Inferior parietal cortex (tissue), 1 donor: ENCODE data around the gene XXYLT1.
"Not testable (repeated sequence)": the region's sequence is repeated elsewhere in the genome, so short reads cannot be mapped to it uniquely, and the experiment has no call there.

ENCODE experiments used
- DNase-seq: peaks from one replicate; pipeline ENCODE4 v3.0.0-alpha.2; 2016; ENCODE audit errors: extremely low spot score

XXYLT1 gene

GRCh38 chr3:195043607-195044339 lies 227.2 kb downstream of the XXYLT1 start:
- no peak for DNase-seq

GRCh38 chr3:195042743-195043606 lies 228.0 kb downstream of the XXYLT1 start:
- DNase-seq = no peak

GRCh38 chr3:195041871-195042742 lies 228.9 kb downstream of the XXYLT1 start:
- no peak for DNase-seq

DNA sequence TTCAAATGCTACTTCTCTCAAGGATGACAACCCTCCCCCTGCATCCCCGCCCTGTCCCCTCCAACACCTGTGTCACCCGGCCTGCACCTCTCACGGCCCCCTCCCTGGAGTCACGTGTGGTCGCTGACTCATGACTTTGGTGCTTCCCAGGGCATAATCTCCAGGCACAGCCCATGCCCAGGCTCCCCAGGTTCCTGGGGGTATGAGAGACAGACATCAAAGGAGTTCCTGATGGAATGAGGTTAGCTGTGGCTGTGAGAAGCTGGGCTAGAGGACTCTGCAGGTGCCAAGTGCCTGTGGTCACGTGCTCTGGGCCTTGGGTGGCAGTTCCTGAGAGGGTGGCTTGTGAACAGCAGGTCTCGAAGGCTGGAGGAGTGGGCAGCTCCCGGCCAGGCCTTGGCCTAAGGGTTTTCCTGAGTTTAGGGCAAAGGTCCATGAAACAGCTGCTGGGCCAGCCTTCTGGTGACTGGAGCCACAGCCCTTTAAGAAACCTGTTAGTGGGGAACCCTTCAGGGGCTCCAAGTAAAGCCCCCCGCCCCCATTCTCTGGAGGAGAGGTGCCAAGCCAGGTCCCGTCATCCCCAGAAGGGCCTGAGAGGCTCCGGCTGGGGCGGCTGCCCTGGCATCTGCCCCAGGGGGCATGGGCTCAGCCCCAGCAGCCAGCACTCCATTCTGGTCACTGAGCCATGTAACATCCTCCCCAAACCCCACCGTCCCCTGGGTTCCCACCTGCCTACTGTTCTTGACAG lies 230.0 kb downstream of the XXYLT1 start:
- no peak for DNase-seq

GRCh38 chr3:195040094-195040493 lies 230.9 kb downstream of the XXYLT1 start:
- no peak for DNase-seq

DNA sequence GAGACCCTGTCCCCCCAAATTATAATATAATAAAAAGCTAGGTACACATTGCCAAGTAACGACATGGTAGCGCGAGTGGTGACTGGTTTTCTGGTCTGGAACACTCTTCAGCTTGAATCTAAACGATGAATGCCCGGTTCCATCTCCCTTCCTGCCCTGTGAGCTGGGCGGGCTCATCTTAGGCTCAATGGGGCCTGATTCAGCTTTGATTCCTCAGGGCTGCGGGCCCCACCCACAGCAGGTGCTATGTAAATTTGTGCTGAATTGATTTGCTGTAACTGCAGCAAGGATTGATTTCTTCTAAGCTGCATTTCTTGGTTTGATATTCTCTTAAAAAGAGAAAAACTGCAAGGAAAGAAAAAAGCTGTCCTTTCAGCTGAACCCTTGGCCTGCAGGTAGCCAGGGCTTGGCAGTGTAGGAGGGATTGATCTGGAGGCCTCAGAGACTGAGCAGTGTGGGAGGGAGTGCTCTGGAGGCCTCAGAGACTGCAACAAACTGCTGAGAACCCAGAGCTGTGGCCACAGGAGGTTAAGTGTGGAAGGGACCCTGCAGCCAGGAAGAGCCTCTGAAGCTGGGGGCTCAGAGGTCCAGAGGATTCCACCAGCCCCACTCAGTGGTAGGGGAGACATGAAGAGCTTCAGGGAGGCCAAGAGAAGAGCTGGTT lies 231.6 kb downstream of the XXYLT1 start:
- no peak for DNase-seq

DNA sequence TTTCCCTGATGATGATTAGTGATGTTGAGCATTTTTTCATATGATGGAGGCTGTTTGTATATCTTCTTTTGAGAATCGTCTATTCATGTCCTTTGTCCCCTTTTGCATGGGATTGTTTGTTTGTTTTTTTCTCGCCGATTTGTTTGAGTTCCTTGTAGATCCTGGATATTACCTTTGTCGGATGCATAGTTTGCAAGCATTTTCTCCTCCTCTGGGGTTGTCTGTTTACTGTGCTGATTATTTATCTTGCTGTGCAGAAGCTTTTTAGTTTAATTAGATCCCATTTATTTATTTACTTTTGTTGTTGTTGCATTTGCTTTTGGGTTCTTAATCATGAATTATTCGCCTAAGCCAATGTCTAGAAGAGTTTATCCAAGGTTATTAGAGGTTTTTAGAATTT lies 232.8 kb downstream of the XXYLT1 start:
- no peak for DNase-seq

- not testable (repeated sequence) for DNase-seq
Measured at GRCh38 chr3:195037586-195037985, 233.4 kb downstream of the XXYLT1 start.

DNA sequence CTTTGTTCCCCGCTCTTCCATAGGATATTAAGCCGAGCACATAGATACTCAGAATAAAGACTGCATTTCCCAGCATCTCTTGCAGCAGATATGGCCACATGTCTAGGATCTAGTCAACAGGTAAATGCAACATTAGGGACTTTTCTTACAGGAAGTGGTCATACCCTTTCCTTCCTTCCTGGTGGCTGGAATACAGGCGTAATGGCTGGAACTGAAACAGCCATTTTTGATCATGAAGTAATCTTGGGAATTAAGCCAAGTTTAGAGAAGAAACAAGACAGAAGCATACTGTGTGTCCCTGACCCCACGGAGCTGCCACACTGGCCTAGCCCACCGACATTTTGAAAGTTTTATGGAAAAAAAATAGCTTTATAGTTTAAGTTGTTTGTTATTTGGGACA lies 234.0 kb downstream of the XXYLT1 start:
- DNase-seq = no peak

DNA sequence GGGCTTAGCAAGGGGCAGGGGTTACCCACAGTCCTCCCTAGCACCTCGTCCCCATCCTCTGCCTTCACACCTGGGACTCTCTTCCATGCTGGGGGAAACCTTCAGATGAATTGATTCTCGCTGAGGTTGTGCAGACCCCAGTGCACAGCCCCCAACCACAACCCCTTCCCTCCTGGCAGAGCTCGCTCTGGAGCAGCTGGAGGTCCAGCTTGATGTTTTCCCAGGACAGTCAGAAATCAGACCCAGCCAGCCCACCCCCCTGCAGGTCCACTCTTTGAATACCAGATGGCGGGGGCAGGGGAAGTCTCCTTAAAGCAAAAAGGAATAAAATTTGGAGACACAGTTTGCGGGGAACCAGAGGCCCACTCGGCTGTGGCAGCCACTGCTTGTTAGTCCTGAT lies 234.4 kb downstream of the XXYLT1 start:
- DNase-seq = no peak

DNA sequence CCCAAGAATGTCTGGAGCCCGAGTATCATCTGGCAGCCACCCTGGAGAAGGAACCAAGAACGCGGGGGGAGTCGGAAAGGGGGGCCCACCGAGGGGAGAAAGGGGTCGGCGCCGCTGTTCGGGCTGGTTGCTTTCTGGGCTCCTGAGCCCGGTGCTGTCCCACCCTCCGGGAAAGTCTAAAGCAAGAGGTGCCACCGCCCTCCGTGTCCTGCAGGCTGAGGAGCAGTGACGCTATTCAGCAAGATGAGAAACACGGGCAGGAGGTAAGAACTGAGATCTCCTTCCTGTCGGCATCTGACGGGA lies 234.8 kb downstream of the XXYLT1 start:
- no peak for DNase-seq

GRCh38 chr3:195035345-195036202 lies 235.4 kb downstream of the XXYLT1 start:
- DNase-seq = no peak

GRCh38 chr3:195034541-195034940 lies 236.4 kb downstream of the XXYLT1 start:
- no peak for DNase-seq

DNA sequence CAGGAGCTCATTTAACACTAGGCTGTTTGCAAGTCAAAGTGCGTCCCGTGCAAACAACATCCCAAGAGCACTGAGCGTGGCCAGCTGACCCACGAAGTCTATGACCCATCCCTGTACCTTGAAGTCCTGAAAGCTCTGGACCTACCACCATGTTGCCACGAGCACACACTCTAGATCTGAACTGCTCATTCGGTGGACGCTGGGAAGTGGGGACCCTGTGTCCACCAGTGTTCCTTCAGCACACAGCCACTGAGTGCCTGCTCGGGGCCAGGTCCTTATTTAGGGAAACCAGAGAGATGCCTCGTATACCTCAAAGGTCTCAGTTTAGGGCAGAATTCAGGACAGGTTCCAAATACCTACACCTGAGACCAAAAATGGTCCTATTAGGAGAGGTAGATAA lies 236.9 kb downstream of the XXYLT1 start:
- no peak for DNase-seq

DNA sequence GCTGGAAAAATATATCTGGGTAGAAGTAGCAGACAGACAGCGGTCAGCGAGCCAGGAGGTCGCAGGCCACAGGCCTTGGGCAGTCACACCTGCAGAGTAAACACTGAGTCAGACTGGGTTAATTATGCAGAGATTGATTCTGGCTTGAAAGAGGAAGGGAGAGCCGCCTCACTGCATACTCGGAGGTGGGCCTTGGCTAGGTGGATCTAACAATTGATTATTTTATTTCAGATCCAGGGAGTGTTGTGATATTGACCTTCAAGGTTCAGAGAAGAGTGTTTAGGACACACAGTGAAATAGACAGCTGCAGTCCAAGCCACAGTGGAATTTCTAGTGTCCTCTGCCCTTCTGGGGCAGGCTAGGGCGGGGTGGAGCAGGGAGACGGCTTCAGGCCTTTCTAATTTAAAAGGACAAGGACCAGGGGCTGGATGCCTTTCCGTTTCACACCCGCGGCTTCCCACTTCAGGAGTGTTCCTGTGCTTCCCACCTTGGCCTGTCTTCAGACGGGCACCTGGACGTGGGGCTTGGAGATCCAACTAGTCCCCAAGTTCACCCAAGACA lies 237.3 kb downstream of the XXYLT1 start:
- DNase-seq = no peak

DNA sequence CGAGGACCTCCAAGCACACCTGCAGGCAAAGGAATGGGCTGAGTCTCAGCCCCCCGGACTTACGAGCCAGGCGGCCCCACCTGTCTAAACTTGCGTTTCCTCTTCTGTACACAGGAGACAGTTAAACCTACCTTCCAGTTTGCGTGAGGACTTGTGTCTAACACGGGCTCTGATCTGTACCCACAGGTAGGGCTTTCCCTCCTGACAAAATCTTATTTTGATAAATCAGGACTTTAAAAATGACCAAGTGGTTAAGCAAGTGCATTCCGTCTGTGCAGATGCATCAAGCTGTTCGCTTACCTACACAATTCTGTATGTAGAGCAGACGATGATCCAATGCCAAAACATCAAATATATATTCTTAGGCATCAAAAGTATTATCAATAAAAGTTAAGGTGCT lies 238.0 kb downstream of the XXYLT1 start:
- DNase-seq = no peak

GRCh38 chr3:195032106-195032759 lies 238.7 kb downstream of the XXYLT1 start:
- no peak for DNase-seq

DNA sequence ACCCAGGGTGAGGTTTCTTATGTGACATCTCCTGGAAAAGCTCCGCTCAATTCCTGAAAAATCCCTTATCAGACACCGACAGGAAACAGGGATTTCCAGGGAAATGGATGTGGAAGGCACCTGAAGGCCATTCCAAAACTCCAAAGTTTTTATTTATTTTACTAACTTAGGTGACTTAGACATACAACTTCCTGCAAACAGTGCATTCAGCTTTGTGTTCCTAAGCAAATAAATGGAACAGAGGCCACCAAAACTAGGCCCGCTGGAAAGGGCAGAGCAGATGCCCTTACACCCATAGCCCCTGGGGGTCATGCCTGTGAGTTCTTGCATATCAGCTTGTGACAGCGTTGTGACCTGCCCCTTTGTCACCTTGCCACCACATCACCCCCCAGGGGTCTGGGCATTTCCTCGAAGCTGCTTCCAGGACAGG lies 239.4 kb downstream of the XXYLT1 start:
- DNase-seq = no peak

DNA sequence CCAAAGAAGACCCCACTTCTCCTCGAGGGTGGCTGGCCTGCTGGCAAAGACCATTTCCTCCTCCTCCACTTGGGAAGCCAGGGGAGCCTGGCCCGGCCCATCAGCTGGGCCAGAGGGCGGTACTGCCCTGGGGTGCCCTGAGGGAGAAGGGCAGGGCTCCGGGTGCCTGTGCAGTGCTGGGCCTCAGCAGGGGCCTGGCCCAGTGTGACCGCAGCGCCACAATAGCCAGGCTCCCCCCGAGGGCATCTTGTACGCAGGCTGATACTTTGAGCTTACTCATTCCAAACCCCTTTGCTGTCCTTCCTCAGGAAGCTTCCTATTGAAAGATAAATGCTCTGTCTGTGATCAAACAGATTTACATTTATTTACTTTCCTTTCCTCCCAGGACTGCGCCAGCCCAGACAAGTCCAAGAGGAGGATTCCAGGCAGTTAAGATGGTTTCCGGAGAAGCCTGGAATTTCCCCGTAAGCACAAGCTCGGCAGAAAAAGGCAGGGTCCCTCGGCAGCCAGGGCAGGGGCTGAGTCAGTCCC lies 240.1 kb downstream of the XXYLT1 start:
- no peak for DNase-seq
